Neural cell (in vitro differentiated cells): Measurements from ENCODE around the gene PCDHA1. TPM values are rescaled to one million over a fixed set of nuclear protein-coding genes. Genes with fewer than 3 reads are reported as not detected.

Experiments used
- H2AFZ ChIP-seq: fragments of 200-600, 300-800 bp; sonication (generic), shearing (Covaris generic); 2 replicates; pipeline ENCODE4 v1.6.0; 2014; ENCODE audit warnings: low read depth, mild to moderate bottlenecking, antibody characterized with exemption, low read length, moderate library complexity
- H3F3A ChIP-seq: fragments of 200-600 bp; shearing (Covaris generic); 2 replicates; pipeline ENCODE4 v1.6.1; 2016; ENCODE audit warnings: mild to moderate bottlenecking, moderate library complexity, mixed read lengths, antibody characterized with exemption, low read length; ENCODE audit not compliant: insufficient read depth, poor library complexity, severe bottlenecking
- H3K27ac ChIP-seq: fragments of 200-600, 300-800 bp; sonication (generic), shearing (Covaris generic); 2 replicates; pipeline ENCODE4 v1.5.1; 2014; ENCODE audit warnings: mild to moderate bottlenecking, low read length, moderate library complexity
- H3K27me3 ChIP-seq: fragments of 300-800, 200-600 bp; sonication (generic), shearing (Covaris generic); 2 replicates; pipeline ENCODE4 v1.6.0; 2014; ENCODE audit warnings: mild to moderate bottlenecking, low read depth, low read length, moderate library complexity; ENCODE audit not compliant: insufficient read depth
- H3K36me3 ChIP-seq: fragments of 300-800, 200-600 bp; sonication (generic), shearing (Covaris generic); 2 replicates; pipeline ENCODE4 v1.5.1; 2014; ENCODE audit warnings: mild to moderate bottlenecking, antibody characterized with exemption, low read length, moderate library complexity; ENCODE audit not compliant: insufficient read depth
- H3K4me2 ChIP-seq: fragments of 300-800, 200-600 bp; sonication (generic), shearing (Covaris generic); 2 replicates; pipeline ENCODE4 v1.6.0; 2014; ENCODE audit warnings: mild to moderate bottlenecking, low read length
- H3K4me3 ChIP-seq: fragments of 300-800, 200-600 bp; sonication (generic), shearing (Covaris generic); 2 replicates; pipeline ENCODE4 v1.5.1; 2014; ENCODE audit warnings: mild to moderate bottlenecking, low read length, moderate library complexity
- H3K79me2 ChIP-seq: fragments of 200-600 bp; shearing (Covaris generic); replicated peaks from 2 replicates; pipeline ENCODE4 v1.6.0; 2014; ENCODE audit warnings: mild to moderate bottlenecking, low read length, moderate library complexity; ENCODE audit not compliant: insufficient read depth
- H3K9ac ChIP-seq: fragments of 300-800, 200-600 bp; sonication (generic), shearing (Covaris generic); 2 replicates; pipeline ENCODE4 v1.6.1; 2016; ENCODE audit warnings: mild to moderate bottlenecking, low read length, mixed read lengths
- H3K9me2 ChIP-seq: fragments of 200-600 bp; shearing (Covaris generic); 2 replicates; pipeline ENCODE4 v1.6.1; 2016; ENCODE audit warnings: mild to moderate bottlenecking, low read length, mixed read lengths; ENCODE audit not compliant: insufficient read depth
- H3K9me3 ChIP-seq: fragments of 200-600, 300-800 bp; sonication (generic), shearing (Covaris generic); 2 replicates; pipeline ENCODE4 v1.6.1; 2016; ENCODE audit warnings: mild to moderate bottlenecking, mixed run types, low read length, moderate library complexity, mixed read lengths
- H4K20me1 ChIP-seq: fragments of 200-600 bp; shearing (Covaris generic); 2 replicates; pipeline ENCODE4 v1.6.1; 2016; ENCODE audit warnings: mild to moderate bottlenecking, mixed run types; ENCODE audit not compliant: insufficient read depth
- CTCF ChIP-seq: fragments of 450-650 bp; IDR thresholded peaks from 2 replicates; pipeline ENCODE4 v1.5.1; 2014; ENCODE audit warnings: antibody characterized with exemption, mild to moderate bottlenecking, moderate library complexity; ENCODE audit not compliant: poor library complexity, severe bottlenecking
- EP300 ChIP-seq: fragments of 450-650 bp; conservative IDR thresholded peaks from 2 replicates; pipeline ENCODE4 v1.6.1; 2014; ENCODE audit warnings: antibody characterized with exemption, mild to moderate bottlenecking, moderate library complexity; ENCODE audit not compliant: poor library complexity, severe bottlenecking
- EZH2 ChIP-seq: fragments of 200-600, 300-800 bp; shearing (Covaris generic), sonication (generic); IDR thresholded peaks from 2 replicates; pipeline ENCODE4 v1.6.1; 2014; ENCODE audit warnings: antibody characterized with exemption, low read length, borderline replicate concordance, mild to moderate bottlenecking; ENCODE audit not compliant: insufficient read depth, poor library complexity, severe bottlenecking
- MXI1 ChIP-seq: fragments of 450-650 bp; conservative IDR thresholded peaks from 2 replicates; pipeline ENCODE4 v1.6.1; 2014; ENCODE audit warnings: antibody characterized with exemption, mild to moderate bottlenecking; ENCODE audit not compliant: poor library complexity, severe bottlenecking
- POLR2AphosphoS5 ChIP-seq: IDR thresholded peaks from 2 replicates; pipeline ENCODE4 v1.6.1; 2012
- RAD21 ChIP-seq: fragments of 450-650 bp; conservative IDR thresholded peaks from 2 replicates; pipeline ENCODE4 v1.6.1; 2014; ENCODE audit warnings: antibody characterized with exemption, mild to moderate bottlenecking, moderate library complexity
- SMC3 ChIP-seq: fragments of 450-650 bp; conservative IDR thresholded peaks from 2 replicates; pipeline ENCODE4 v1.6.1; 2014; ENCODE audit warnings: antibody characterized with exemption, mild to moderate bottlenecking, moderate library complexity; ENCODE audit not compliant: poor library complexity
- TAF1 ChIP-seq: IDR thresholded peaks from 2 replicates; pipeline ENCODE4 v1.6.1; 2012; ENCODE audit warnings: low read depth
- polyA plus RNA-seq: library from polyadenylated mRNA; depleted of rRNA; stranded (reverse); fragments of >200 nt; gene quantifications from 2 replicates; pipeline ENCODE4 v1.2.3, GENCODE V29; 2014
- TF ChIP-seq, protein P1 (sequence below): IDR thresholded peaks from 2 replicates; pipeline ENCODE4 v1.6.1; 2012; ENCODE audit warnings: borderline replicate concordance

The PCDHA1 gene
- polyA plus RNA-seq, 1 donor from 2014 or later, result 0.28 TPM

GRCh38 chr5:140996060-140996459 lies 210.1 kb downstream of the PCDHA1 start:
- no peak overlapping the region for H3K27ac ChIP-seq
- no peak overlapping the region for H2AFZ ChIP-seq
- no peaks in the 10 kb centered on the region for H3K9me2 ChIP-seq
- no peaks in the 10 kb centered on the region for H3K9me3 ChIP-seq
- H3K27me3 ChIP-seq, result no peaks in the 10 kb centered on the region
- H3K79me2 ChIP-seq, result peaks cover 5% of the 10 kb centered on the region
- H3K9ac ChIP-seq, result no peak overlapping the region
- H3K4me2 ChIP-seq, result no peak overlapping the region
- no peaks in the 10 kb centered on the region for H4K20me1 ChIP-seq
- TF ChIP-seq, protein P1, sequence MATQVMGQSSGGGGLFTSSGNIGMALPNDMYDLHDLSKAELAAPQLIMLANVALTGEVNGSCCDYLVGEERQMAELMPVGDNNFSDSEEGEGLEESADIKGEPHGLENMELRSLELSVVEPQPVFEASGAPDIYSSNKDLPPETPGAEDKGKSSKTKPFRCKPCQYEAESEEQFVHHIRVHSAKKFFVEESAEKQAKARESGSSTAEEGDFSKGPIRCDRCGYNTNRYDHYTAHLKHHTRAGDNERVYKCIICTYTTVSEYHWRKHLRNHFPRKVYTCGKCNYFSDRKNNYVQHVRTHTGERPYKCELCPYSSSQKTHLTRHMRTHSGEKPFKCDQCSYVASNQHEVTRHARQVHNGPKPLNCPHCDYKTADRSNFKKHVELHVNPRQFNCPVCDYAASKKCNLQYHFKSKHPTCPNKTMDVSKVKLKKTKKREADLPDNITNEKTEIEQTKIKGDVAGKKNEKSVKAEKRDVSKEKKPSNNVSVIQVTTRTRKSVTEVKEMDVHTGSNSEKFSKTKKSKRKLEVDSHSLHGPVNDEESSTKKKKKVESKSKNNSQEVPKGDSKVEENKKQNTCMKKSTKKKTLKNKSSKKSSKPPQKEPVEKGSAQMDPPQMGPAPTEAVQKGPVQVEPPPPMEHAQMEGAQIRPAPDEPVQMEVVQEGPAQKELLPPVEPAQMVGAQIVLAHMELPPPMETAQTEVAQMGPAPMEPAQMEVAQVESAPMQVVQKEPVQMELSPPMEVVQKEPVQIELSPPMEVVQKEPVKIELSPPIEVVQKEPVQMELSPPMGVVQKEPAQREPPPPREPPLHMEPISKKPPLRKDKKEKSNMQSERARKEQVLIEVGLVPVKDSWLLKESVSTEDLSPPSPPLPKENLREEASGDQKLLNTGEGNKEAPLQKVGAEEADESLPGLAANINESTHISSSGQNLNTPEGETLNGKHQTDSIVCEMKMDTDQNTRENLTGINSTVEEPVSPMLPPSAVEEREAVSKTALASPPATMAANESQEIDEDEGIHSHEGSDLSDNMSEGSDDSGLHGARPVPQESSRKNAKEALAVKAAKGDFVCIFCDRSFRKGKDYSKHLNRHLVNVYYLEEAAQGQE, result no peak
- TF ChIP-seq MXI1, result no peak
- TF ChIP-seq SMC3, result no peak
- no peak for TF ChIP-seq CTCF
- TF ChIP-seq POLR2AphosphoS5, result no peak
- no peak for TF ChIP-seq EP300
- TF ChIP-seq TAF1, result no peak
- no peak for TF ChIP-seq EZH2
- no peak for TF ChIP-seq RAD21
- no peaks in the 10 kb centered on the region for H3F3A ChIP-seq
- H3K4me3 ChIP-seq, result no peak overlapping the region
- no peaks in the 10 kb centered on the region for H3K36me3 ChIP-seq

DNA sequence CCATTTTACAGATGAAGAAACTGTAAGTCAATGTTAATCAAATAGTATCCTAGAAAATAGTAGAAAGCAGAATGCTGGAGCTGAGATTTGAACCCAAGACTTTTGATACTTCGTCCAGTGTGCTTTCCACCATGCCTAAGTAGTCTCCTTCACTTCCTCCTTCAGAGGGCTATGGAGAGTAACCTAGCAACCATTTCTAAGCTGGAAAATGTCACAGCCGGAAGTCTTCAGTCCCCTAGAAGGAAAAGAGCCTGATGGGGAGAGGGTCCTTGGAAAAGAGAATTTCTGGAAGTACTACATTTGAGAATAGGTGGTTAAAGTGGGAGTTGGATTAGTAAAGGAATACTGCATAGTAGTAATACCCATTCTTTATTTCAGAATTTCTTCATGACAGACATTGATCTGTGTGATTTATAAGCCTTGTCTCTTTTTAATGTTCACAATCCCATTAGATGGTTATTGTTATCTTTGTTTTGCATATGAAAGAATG lies 213.0 kb downstream of the PCDHA1 start:
- Histone ChIP-seq H3K9me2 (no peaks in the 10 kb centered on the region), H3K27me3 (no peaks in the 10 kb centered on the region), H4K20me1 (no peaks in the 10 kb centered on the region), H2AFZ (no peak overlapping the region), H3K9ac (no peak overlapping the region), H3K9me3 (no peaks in the 10 kb centered on the region), H3K79me2 (peaks cover 7% of the 10 kb centered on the region), H3K27ac (no peak overlapping the region), H3K4me2 (no peak overlapping the region), H3K36me3 (no peaks in the 10 kb centered on the region), H3K4me3 (no peak overlapping the region), H3F3A (peaks cover 8% of the 10 kb centered on the region)
- TF ChIP-seq MXI1, result no peak
- TF ChIP-seq RAD21, result no peak
- TF ChIP-seq, protein P1, result no peak
- TF ChIP-seq EZH2, result no peak
